ENCODE data around the gene B4GALT5.
"Not testable (repeated sequence)": the region's sequence is repeated elsewhere in the genome, so short reads cannot be mapped to it uniquely, and the experiment has no call there.

Gene B4GALT5

GRCh38 chr20:49627329-49627761, 86.3 kb downstream of the B4GALT5 start:
- H3K4me3 ChIP-seq (ENCODE audit: low read depth, low read length), result no peak overlapping the region
- TF ChIP-seq CTCF (IDR thresholded peaks at IDR 0.05; ENCODE audit: low read depth, low read length), result no peak
- no peak for DNase-seq (ENCODE audit: low read depth, low spot score)
- in situ Hi-C loops (cut with HindIII; ENCODE audit: low sequenced_read_pairs), result no loop called here

GRCh38 chr20:49624988-49625387, 88.7 kb downstream of the B4GALT5 start:
- DNase-seq (ENCODE audit: low read depth, low spot score); in situ Hi-C loops (cut with HindIII; ENCODE audit: low sequenced_read_pairs): not testable (repeated sequence)

GRCh38 chr20:49624317-49624716, 89.4 kb downstream of the B4GALT5 start:
- no peak for TF ChIP-seq CTCF (IDR thresholded peaks at IDR 0.05; ENCODE audit: low read depth, low read length)
- DNase-seq (ENCODE audit: low read depth, low spot score), result no peak
- in situ Hi-C loops (cut with HindIII; ENCODE audit: low sequenced_read_pairs), result no loop called here
- H3K4me3 ChIP-seq (ENCODE audit: low read depth, low read length), result no peak overlapping the region

More at GRCh38 chr20:49624988-49625387, 88.7 kb downstream of the B4GALT5 start:
- H3K4me3 ChIP-seq (ENCODE audit: low read depth, low read length), result not testable (repeated sequence)

GRCh38 chr20:49622243-49622642, 91.4 kb downstream of the B4GALT5 start:
- DNase-seq (ENCODE audit: low read depth, low spot score), result no peak
- in situ Hi-C loops (cut with HindIII; ENCODE audit: low sequenced_read_pairs), result no loop called here
- no peak overlapping the region for H3K4me3 ChIP-seq (ENCODE audit: low read depth, low read length)
- no peak for TF ChIP-seq CTCF (IDR thresholded peaks at IDR 0.05; ENCODE audit: low read depth, low read length)

- DNase-seq (ENCODE audit: low read depth, low spot score), result no peak
- in situ Hi-C loops (cut with HindIII; ENCODE audit: low sequenced_read_pairs), result no loop called here
- no peak for TF ChIP-seq CTCF (IDR thresholded peaks at IDR 0.05; ENCODE audit: low read depth, low read length)
- H3K4me3 ChIP-seq (ENCODE audit: low read depth, low read length), result no peak overlapping the region
These were observed 93.1 kb downstream of the B4GALT5 start for GRCh38 chr20:49620364-49621240.

- in situ Hi-C loops (cut with HindIII; ENCODE audit: low sequenced_read_pairs), result no loop called here
- no peak for DNase-seq (ENCODE audit: low read depth, low spot score)
- TF ChIP-seq CTCF (IDR thresholded peaks at IDR 0.05; ENCODE audit: low read depth, low read length), result no peak
- H3K4me3 ChIP-seq (ENCODE audit: low read depth, low read length), result no peak overlapping the region
These were observed 94.3 kb downstream of the B4GALT5 start for GRCh38 chr20:49619113-49620048.
